H1 (cell line): ENCODE measurements around the gene MTRFR. TPM values are rescaled to one million over a fixed set of nuclear protein-coding genes. Genes with fewer than 3 reads are reported as not detected.

Experiments
- CHD2 ChIP-seq: IDR thresholded peaks from 2 replicates; pipeline ENCODE4 v1.6.1; 2012; ENCODE audit warnings: low read length, improper control_type of control experiment
- CREB1 ChIP-seq: IDR thresholded peaks from 2 replicates; pipeline ENCODE4 v1.6.1; 2012; ENCODE audit warnings: inconsistent platforms
- FOSL1 ChIP-seq: IDR thresholded peaks from 2 replicates; pipeline ENCODE4 v1.6.1; 2011; ENCODE audit warnings: mild to moderate bottlenecking, low read depth, low read length, moderate library complexity; ENCODE audit not compliant: insufficient read depth
- GTF2F1 ChIP-seq: IDR thresholded peaks from 2 replicates; pipeline ENCODE4 v1.6.1; 2012; ENCODE audit warnings: low read depth, low read length, improper control_type of control experiment, borderline replicate concordance
- HDAC2 ChIP-seq, 2 experiments: fragments of 300-600 bp in 1 of 2; sonication (generic) in 1 of 2; IDR thresholded peaks; 2 replicates each; pipeline ENCODE4 v1.6.1; 2011 to 2012; ENCODE audit warnings: low read depth in 2 of 2, low read length in 2 of 2, mild to moderate bottlenecking in 2 of 2, moderate library complexity in 2 of 2, borderline replicate concordance in 1 of 2, inconsistent platforms in 1 of 2
- KDM4A ChIP-seq: IDR thresholded peaks from one replicate; pipeline ENCODE4 v1.7.1; 2012; ENCODE audit warnings: low read depth, mild to moderate bottlenecking, moderate library complexity, low read length, inconsistent platforms; ENCODE audit not compliant: severe bottlenecking
- KDM5A ChIP-seq: fragments of 200-600 bp; IDR thresholded peaks from 2 replicates; pipeline ENCODE4 v1.7.1; 2012; ENCODE audit warnings: mild to moderate bottlenecking, low read length, inconsistent platforms, mixed read lengths
- POLR2A ChIP-seq, 2 experiments: IDR thresholded peaks; 1 replicate in 1 of 2; 2 replicates in 1 of 2; pipeline ENCODE4 v1.6.1; 2011; ENCODE audit warnings: low read depth in 2 of 2, low read length in 2 of 2, mild to moderate bottlenecking in 2 of 2; ENCODE audit errors: control extremely low read depth in 1 of 2
- RAD21 ChIP-seq, 2 experiments: IDR thresholded peaks in 1 of 2; conservative IDR thresholded peaks in 1 of 2; 2 replicates each; pipeline ENCODE4 v1.6.1; 2011; ENCODE audit warnings: low read depth in 2 of 2, low read length in 2 of 2, improper control_type of control experiment in 1 of 2, inconsistent platforms in 1 of 2, mild to moderate bottlenecking in 1 of 2, moderate library complexity in 1 of 2
- SIN3A ChIP-seq, 2 experiments: IDR thresholded peaks in 1 of 2; conservative IDR thresholded peaks in 1 of 2; 2 replicates each; pipeline ENCODE4 v1.6.1; 2011 to 2012; ENCODE audit warnings: low read length in 2 of 2, improper control_type of control experiment in 1 of 2, low read depth in 1 of 2, mild to moderate bottlenecking in 1 of 2
- SP1 ChIP-seq: IDR thresholded peaks from 2 replicates; pipeline ENCODE4 v1.6.1; 2011; ENCODE audit warnings: low read depth, low read length
- polyA plus RNA-seq, 7 experiments: library from polyadenylated mRNA; depleted of rRNA in 3 of 7; stranded (reverse) in 5 of 7; unstranded in 2 of 7; fragments of >200 nt in 5 of 7; fragments of 200-250 nt in 2 of 7; gene quantifications; 1 replicate in 5 of 7; 2 replicates in 1 of 7; 4 replicates in 1 of 7; pipeline versions ENCODE4 v1.2.1 to v1.2.3, GENCODE V29; 2011 to 2013; ENCODE audit warnings: missing spikeins in 2 of 7, mixed read lengths in 2 of 7
- total RNA-seq: library from RNA; stranded (reverse); fragmentation: NEBNext Ultra II Directional; extraction: Animal tissue kit (Norgen Biotek cat#: 25700); gene quantifications from 2 replicates; pipeline ENCODE4 v1.2.1, GENCODE V29; 2021

Gene MTRFR
- total and polyA plus RNA-seq, 2 of the 8 experiments (the other 6 are each of a cell fraction or from before 2014, with no cell fraction given): 9.2 to 12.9 TPM

DNA sequence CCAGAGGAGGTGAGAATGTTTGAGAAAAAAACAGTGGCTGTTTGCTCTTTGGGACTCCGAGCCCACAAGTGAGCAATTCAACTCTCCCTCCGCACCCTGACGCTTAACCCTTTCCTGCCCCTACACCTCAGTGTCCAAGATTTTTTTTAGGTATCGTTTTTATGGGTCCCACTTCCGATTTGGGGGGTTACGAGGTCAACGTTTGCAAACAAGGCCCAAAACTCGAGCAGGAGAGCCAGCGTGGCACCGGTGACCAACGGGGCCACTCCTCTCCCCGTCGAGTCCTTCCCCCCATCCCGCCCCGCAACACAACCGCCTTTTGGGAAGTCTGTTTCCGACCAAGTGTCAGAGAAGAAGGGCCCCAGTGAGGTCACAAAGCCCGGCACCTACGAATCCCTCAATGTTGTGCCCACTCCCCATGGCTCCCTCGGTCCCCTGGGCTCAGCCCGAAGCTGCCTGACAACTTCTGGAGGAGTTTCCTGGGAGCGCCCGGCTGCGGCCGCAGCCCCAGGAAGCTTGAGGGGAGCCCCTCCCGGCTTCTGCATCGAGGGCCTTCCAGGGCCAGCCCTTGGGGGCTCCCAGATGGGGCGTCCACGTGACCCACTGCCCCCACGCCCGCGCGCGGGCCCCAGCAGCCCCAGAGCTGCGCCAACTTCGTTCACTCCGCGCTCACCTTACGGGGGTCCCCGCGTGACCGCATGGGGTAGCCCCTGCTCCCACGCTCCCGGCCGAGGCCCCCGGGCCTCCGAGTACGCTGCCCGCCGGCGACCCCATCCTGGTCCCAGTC is 37.2 kb downstream of the MTRFR start (continued):
- TF ChIP-seq CREB1 (no peak), RAD21 (IDR thresholded peaks at IDR 0.05 in 1 of 2, conservative IDR thresholded peaks at IDR 0.05 in 1 of 2; ENCODE audit: low read depth in 2 of 2, low read length in 2 of 2) (no peak), CHD2 (no peak), HDAC2 (IDR thresholded peaks at IDR 0.05; ENCODE audit: borderline replicate concordance in 1 of 2, low read depth in 2 of 2, low read length in 2 of 2) (no peak), KDM4A (no peak), SIN3A (conservative IDR thresholded peaks at IDR 0.05 in 1 of 2, IDR thresholded peaks at IDR 0.05 in 1 of 2; ENCODE audit: low read depth in 1 of 2, low read length in 2 of 2) (peak in 1 of 2 experiments; percentile 46; a peak in 1 of 4 replicates), GTF2F1 (no peak), KDM5A (no peak), FOSL1 (no peak), POLR2A (IDR thresholded peaks at IDR 0.05; ENCODE audit: control extremely low read depth in 1 of 2, low read depth in 2 of 2, low read length in 2 of 2) (0 out of 3 replicates have a peak, but pooled peaks of 1 of the 2 experiments have one; percentile 58), SP1 (no peak)
